Stimulated activated naive CD8-positive, alpha-beta T cell treated with anti-CD3 and anti-CD28 coated beads, Interleukin-15, amount 100 ng/mL, for 72 hours (primary cell): ENCODE results near the gene RSPH1.

ENCODE experiments used
- ATAC-seq: fragments of 150-1000 bp; cut with Tn5 transposase; 2 replicates; pipeline ENCODE4 v1.10.0; 2021; ENCODE audit warnings: mild to moderate bottlenecking, moderate library complexity
- DNase-seq, 2 donors: peaks; one replicate each; pipeline ENCODE4 v3.0.0; 2021 to 2022
- H3K27ac Mint-ChIP-seq, 2 donors: one replicate each; pipeline ENCODE4 v1.8.0; 2022; ENCODE audit warnings: mild to moderate bottlenecking in 2 of 2, mixed read lengths in 2 of 2, moderate library complexity in 2 of 2
- H3K27me3 Mint-ChIP-seq: one replicate; pipeline ENCODE4 v1.8.0; 2022; ENCODE audit warnings: mixed read lengths
- H3K4me1 Mint-ChIP-seq: one replicate; pipeline ENCODE4 v1.8.0; 2022; ENCODE audit warnings: mild to moderate bottlenecking, mixed read lengths
- H3K4me3 Mint-ChIP-seq, 2 donors: one replicate each; pipeline ENCODE4 v1.8.0; 2022; ENCODE audit warnings: mild to moderate bottlenecking in 2 of 2, mixed read lengths in 2 of 2, moderate library complexity in 1 of 2
- H3K9me3 Mint-ChIP-seq, 2 donors: one replicate each; pipeline ENCODE4 v1.8.0; 2022; ENCODE audit warnings: mixed read lengths in 2 of 2

Gene RSPH1

GRCh38 chr21:42523211-42523610, 27.2 kb upstream of the RSPH1 start:
- no peaks in the 10 kb centered on the region for H3K27me3 Mint-ChIP-seq
- no peak overlapping the region for H3K4me3 Mint-ChIP-seq
- H3K27ac Mint-ChIP-seq = peak overlapping the region in 1 of 2 donors; percentile 36
- ATAC-seq (no peak), DNase-seq (no peak)
- no peaks in the 10 kb centered on the region for H3K9me3 Mint-ChIP-seq
- peaks cover 45% of the 10 kb centered on the region for H3K4me1 Mint-ChIP-seq

- Mint-ChIP-seq H3K4me1 (peaks cover 40% of the 10 kb centered on the region), H3K27ac (no peak overlapping the region), H3K27me3 (no peaks in the 10 kb centered on the region), H3K9me3 (no peaks in the 10 kb centered on the region), H3K4me3 (no peak overlapping the region)
- DNase-seq = no peak
- ATAC-seq = no peak
Measured at GRCh38 chr21:42522771-42523170, 26.7 kb upstream of the RSPH1 start.

DNA sequence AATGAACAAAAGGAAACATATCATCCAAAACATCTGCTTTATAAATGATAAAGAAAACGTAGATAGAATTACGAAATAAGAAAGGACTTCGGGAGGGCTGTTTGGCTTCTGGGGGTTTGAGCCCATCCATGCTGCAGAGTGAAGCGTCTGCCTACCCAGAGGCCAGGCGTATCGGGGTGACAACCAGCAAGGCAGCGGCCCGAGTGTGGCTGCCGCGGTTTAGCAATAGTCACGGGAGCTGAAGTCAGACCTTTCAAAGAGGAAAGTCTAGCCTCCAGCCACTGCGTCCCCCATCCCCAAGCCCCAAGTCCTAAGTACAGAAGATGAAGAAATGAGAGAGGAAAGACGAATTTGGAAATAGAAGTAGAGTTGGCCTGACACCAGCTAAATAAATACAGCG, 26.2 kb upstream of the RSPH1 start:
- Mint-ChIP-seq H3K4me1 (peaks cover 38% of the 10 kb centered on the region), H3K27ac (peak overlapping the region in 1 of 2 donors; percentile 50), H3K27me3 (no peaks in the 10 kb centered on the region), H3K9me3 (no peaks in the 10 kb centered on the region), H3K4me3 (no peak overlapping the region)
- DNase-seq = no peak
- ATAC-seq = no peak

DNA sequence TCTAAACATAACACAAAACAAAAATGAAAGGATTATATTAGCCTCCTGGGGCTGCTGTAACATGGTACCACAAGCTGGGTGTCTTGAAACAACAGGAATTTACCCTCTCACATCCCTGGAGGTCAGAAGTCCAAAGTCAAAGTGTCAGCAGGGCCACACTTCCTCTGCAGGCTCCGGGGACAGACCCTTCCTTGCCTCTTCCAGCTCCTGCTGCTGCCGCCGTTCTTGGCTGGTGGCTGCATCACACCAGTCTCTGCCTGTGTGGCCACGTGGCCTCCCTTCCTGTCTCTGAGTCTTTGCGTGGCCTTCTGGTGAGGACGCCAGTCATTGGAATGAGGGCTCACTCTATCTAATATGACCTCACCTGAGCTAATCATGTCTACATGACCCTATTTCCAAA, 25.8 kb upstream of the RSPH1 start:
- Mint-ChIP-seq H3K27me3 (no peaks in the 10 kb centered on the region), H3K4me1 (peaks cover 38% of the 10 kb centered on the region), H3K4me3 (no peak overlapping the region), H3K27ac (peak overlapping the region in 1 of 2 donors; percentile 50), H3K9me3 (no peaks in the 10 kb centered on the region)
- no peak for DNase-seq
- no peak for ATAC-seq

GRCh38 chr21:42521384-42521783, 25.4 kb upstream of the RSPH1 start:
- DNase-seq (no peak), ATAC-seq (no peak)
- Mint-ChIP-seq H3K9me3 (no peaks in the 10 kb centered on the region), H3K27me3 (no peaks in the 10 kb centered on the region), H3K4me1 (peaks cover 38% of the 10 kb centered on the region), H3K4me3 (no peak overlapping the region), H3K27ac (no peak overlapping the region)

DNA sequence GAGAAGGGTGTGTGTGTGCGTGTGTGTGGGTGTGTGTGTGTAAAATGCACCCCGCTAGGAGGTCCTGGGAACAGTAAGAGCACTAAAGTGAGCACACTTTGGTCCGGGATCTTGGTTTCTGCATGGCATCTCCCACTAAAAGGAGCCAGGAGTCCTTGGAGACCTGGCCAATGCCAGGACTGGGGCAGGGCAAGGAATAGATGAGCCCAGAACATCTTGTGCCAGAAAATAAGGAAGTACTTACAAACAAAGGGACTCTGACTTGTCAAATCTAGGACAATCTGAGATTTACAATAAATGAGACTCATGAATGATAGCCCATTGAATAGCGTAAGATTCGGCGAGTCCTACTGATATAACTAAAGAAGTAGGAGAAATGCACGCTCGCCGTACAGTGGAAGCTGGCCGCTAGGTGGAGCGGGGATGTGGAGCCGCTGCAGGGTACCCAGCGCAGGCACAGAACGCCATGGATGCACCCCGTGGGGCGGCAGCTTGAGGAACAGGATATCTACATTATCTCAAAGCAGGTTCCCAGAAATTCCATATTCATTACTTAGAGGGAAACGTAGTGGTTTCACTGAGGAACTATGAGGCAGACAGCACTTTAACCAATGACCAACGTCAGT, 24.7 kb upstream of the RSPH1 start:
- DNase-seq (no peak), ATAC-seq (no peak)
- Mint-ChIP-seq H3K4me1 (peaks cover 38% of the 10 kb centered on the region), H3K4me3 (no peak overlapping the region), H3K27me3 (no peaks in the 10 kb centered on the region), H3K9me3 (no peaks in the 10 kb centered on the region), H3K27ac (no peak overlapping the region)

GRCh38 chr21:42518626-42519025, 22.6 kb upstream of the RSPH1 start:
- DNase-seq = no peak

GRCh38 chr21:42518215-42518614, 22.2 kb upstream of the RSPH1 start:
- peaks cover 30% of the 10 kb centered on the region for H3K4me1 Mint-ChIP-seq
- ATAC-seq = no peak
- no peak overlapping the region for H3K4me3 Mint-ChIP-seq
- H3K27ac Mint-ChIP-seq = no peak overlapping the region
- no peak for DNase-seq
- no peaks in the 10 kb centered on the region for H3K9me3 Mint-ChIP-seq
- H3K27me3 Mint-ChIP-seq = no peaks in the 10 kb centered on the region

More at GRCh38 chr21:42518626-42519025, 22.6 kb upstream of the RSPH1 start:
- H3K4me1 Mint-ChIP-seq = peaks cover 29% of the 10 kb centered on the region
- H3K4me3 Mint-ChIP-seq = no peak overlapping the region
- H3K27ac Mint-ChIP-seq = no peak overlapping the region
- no peaks in the 10 kb centered on the region for H3K27me3 Mint-ChIP-seq
- H3K9me3 Mint-ChIP-seq = no peaks in the 10 kb centered on the region
- no peak for ATAC-seq

DNA sequence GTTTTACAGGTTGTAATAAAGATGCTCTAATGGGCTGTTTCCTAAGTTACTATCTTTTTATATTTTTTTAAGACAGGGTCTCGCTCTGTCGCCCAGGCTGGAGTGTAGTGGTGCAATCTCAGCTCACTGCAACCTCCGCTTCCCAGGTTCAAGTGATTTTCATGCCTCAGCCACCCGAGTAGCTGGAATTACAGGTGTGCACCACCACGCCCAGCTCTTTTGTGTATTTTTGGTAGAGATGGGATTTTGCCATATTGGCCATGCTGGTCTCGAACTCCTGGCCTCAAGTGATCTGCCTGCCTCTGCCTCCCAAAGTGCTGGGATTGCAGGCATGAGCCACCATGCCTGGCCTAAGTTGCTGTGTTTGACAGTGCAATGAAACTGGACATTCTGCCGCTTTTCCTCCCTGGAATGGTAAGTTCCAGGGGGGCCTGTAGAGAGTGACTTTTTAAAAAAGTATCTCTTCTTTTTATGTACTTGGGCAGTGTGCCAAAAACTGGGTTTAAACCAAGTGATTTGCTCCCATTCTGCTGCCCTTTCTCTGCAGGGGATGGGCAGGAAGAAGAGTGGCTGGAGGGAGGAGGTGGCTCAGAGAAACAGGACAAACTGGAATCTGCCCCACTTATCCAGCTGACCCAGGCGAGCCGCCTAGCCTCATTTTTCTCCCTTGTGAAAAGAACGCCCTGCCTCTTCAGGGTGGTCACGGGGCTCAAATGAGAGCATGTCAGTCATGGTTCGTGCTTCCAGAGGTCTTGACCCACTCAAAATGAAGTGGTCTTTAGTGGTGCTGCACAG, 19.9 kb upstream of the RSPH1 start:
- no peak overlapping the region for H3K27ac Mint-ChIP-seq
- no peaks in the 10 kb centered on the region for H3K27me3 Mint-ChIP-seq
- H3K4me1 Mint-ChIP-seq = peaks cover 42% of the 10 kb centered on the region
- no peaks in the 10 kb centered on the region for H3K9me3 Mint-ChIP-seq
- peak overlapping the region; percentile 74 to 87 for H3K4me3 Mint-ChIP-seq
- DNase-seq (no peak), ATAC-seq (no peak)

DNA sequence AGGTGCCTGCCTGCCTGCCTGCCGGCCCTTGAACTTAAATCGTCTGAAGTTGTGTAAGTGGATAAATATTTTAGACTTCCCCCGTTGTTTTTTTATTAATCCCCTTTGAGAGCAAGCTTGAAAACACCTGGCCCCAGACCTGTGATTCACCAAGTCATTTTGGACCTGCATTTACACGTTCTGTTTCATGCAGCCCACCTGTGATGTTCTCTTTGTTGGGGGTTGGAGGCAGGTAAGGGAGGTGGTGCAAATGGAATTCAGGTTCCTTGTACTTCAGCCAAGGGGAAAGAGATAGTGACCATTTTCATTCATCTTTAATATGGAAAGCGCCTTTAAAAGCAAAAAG, 18.8 kb upstream of the RSPH1 start:
- Mint-ChIP-seq H3K9me3 (no peaks in the 10 kb centered on the region), H3K4me3 (peak overlapping the region; percentile 74 to 87), H3K4me1 (peaks cover 42% of the 10 kb centered on the region), H3K27me3 (no peaks in the 10 kb centered on the region), H3K27ac (peak overlapping the region in 1 of 2 donors; percentile 78)
- DNase-seq (no peak), ATAC-seq (no peak)

DNA sequence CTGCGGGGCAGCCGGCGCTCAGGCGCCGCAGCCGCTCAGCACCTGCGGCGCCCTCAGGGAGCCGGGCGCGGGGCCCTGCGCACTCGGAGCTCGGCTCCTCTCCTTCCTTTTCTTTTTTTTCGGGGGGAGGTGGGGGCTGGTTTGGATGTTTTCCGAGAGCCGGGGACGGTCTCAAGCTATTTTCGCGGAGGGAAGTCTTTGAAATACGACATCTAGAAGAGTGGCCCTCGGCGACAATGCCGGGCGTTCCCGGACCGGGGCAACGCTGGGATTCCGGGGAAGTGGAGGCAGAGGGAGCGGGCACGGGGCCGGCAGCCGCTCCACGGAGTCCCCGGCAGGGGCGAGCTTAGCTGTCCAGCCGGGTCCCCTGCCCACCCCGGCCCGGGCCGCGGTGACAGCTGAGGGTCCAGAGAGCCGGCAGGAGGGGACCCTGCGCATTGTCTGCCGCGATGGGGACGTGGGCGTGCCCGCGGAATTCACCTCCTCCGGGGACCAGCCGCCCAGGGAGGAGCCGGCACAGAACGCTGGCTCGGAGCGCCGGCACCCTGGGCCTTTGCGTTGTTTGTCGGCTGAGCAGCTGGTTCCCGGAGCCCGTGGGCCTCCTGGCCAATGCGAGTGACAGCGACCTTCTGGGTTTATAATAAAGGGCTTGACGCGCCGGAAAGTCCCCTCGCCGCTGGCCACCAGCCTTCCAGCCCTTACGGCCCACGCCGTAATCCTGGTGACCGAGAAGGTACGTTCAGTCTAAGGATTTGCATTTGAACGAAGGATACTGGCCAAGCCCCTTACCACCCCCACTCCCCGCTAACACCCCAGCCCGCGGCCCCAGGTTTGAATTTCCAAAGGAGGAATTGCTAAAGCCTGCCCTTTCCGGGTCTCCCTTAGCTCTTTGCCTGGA, 18.2 kb upstream of the RSPH1 start:
- peak; percentile 59 to 70 for DNase-seq
- peak overlapping the region; percentile 88 to 89 for H3K27ac Mint-ChIP-seq

DNA sequence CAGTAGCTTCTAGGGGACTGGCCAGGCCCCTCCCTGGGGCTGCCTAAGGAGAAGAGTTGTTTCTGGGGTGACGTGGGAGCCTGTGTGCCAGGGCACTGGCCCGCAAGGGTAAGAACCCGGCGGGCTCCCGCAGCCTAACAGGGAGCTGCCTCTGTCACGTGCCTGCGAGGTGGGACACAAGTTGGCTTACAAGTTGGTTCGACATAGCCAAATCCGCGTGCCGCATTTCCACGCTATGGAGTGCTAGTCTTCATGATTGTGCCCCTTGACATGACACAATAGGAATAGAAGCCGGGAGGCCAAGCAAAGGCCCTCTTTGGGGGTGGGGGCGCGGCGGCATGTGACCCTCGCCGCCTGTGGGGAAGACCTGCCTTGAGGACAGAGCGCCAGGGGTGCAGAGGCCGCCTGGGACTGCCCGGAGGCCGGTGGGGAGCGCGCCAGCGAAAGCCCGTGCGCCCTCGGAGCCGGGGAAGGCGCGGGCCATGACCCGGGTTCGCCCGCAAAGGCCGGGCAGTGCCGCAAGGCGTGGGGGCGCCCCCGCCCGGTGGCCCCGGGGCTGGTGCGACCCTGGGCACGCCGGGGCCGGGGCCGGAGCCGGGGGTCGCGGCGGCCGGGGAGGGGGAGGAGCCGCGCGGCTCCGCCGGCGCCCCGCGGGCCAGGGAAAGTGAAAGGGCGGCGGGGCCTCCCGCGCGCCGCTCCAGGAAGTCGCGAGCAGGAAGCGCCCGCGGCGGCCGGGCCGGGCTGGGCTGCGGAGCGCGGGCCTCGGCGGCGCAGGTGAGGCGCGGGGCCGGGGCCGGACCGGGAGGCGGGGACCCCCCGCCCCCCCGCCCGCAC, 17.3 kb upstream of the RSPH1 start, which contains the start of gene SLC37A1:
SLC37A1 (plus strand) TSS at position 702 of the 834 bp plus-strand sequence. CDS start 4,603 bp downstream, outside the sequence.
- H3K27me3 Mint-ChIP-seq = no peaks in the 10 kb centered on the region
- peak within 1 kb of the TSS; percentile 88 to 89 for H3K27ac Mint-ChIP-seq
- H3K4me3 Mint-ChIP-seq = peak within 1 kb of the TSS; percentile 87
- ATAC-seq (peak; percentile 81), DNase-seq (peak; percentile 45 to 48)
- H3K4me1 Mint-ChIP-seq = peaks cover 42% of the 10 kb centered on the region
- no peaks in the 10 kb centered on the region for H3K9me3 Mint-ChIP-seq

More for the DNA sequence above, 18.2 kb upstream of the RSPH1 start:
- peak; percentile 85 for ATAC-seq
- Mint-ChIP-seq H3K27me3 (no peaks in the 10 kb centered on the region), H3K4me1 (peaks cover 42% of the 10 kb centered on the region), H3K9me3 (no peaks in the 10 kb centered on the region), H3K4me3 (peak overlapping the region; percentile 74 to 87)

DNA sequence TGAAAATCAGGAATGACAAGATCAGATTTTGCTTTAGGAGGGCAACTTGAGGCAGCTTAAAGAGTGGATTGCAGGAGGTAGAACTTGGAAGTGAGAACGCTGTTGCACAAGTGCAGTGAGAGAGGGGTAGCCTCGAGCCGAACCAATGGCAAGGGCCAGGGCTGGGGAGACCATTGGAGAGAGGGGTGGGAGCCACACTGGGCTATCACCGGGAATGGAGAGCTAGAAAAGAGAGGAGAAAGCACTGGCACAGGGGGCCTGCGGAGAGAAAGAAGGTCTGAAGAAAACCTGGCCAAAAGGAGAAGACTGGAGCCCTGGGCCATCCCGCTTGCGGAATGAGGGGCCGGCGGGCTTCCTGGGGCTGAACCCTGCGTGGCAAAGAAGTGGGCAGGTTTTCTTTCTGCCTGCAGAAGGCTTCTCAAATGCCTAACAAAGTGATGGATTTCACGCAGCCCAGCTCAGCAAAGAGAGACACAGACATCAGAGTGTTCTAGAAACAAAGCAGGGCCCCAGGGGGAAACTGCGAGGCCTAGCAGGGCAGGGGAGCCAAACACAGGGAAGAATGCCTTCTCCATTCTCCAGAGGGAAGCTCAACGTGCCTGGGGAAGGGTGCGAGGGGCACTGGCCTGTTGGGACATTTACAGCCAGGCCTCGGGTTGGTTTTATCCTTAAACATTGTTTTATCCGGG, 16.5 kb upstream of the RSPH1 start:
- Mint-ChIP-seq H3K27me3 (no peaks in the 10 kb centered on the region), H3K9me3 (no peaks in the 10 kb centered on the region), H3K27ac (peak overlapping the region in 1 of 2 donors; percentile 11), H3K4me1 (peaks cover 42% of the 10 kb centered on the region), H3K4me3 (peak overlapping the region; percentile 27 to 37)
- no peak for DNase-seq
- ATAC-seq = no peak

GRCh38 chr21:42509244-42509643, 13.2 kb upstream of the RSPH1 start:
- Mint-ChIP-seq H3K27me3 (no peaks in the 10 kb centered on the region), H3K27ac (no peak overlapping the region), H3K4me3 (no peak overlapping the region), H3K9me3 (no peaks in the 10 kb centered on the region), H3K4me1 (peaks cover 13% of the 10 kb centered on the region)
- ATAC-seq = no peak
- DNase-seq = no peak
